Ascending aorta (tissue), 2 donors: ENCODE results near the gene EMC8. TPM values are rescaled to one million over a fixed set of nuclear protein-coding genes. Genes with fewer than 3 reads are reported as not detected.

Source experiments
- DNase-seq, 2 donors: peaks; one replicate each; pipeline ENCODE4 v3.0.0-alpha.2; 2019; ENCODE audit warnings: low spot score in 2 of 2
- H3K27ac ChIP-seq, 2 donors: fragments of 200-600 bp; sonication (generic); one replicate each; pipeline ENCODE4 v1.5.1; 2016 to 2017; ENCODE audit warnings: mild to moderate bottlenecking in 1 of 2
- H3K27me3 ChIP-seq: fragments of 200-600 bp; sonication (generic); one replicate; pipeline ENCODE4 v1.5.1; 2017
- H3K36me3 ChIP-seq, 2 donors: fragments of 200-600 bp; sonication (generic); one replicate each; pipeline ENCODE4 v1.5.1; 2016
- H3K4me1 ChIP-seq, 2 donors: fragments of 200-600 bp; sonication (generic); one replicate each; pipeline ENCODE4 v1.5.1; 2016 to 2017; ENCODE audit warnings: mild to moderate bottlenecking in 1 of 2
- H3K4me3 ChIP-seq, 2 donors: fragments of 200-600 bp; sonication (generic); one replicate each; pipeline ENCODE4 v1.5.1; 2016 to 2017; ENCODE audit warnings: mild to moderate bottlenecking in 1 of 2
- H3K9me3 ChIP-seq, 2 donors: fragments of 200-600 bp; sonication (generic); one replicate each; pipeline ENCODE4 v1.5.1; 2016
- intact Hi-C: fragments of 100-400 bp; cut with DNase I; formaldehyde crosslinking; loops from one replicate; pipeline ENCODE4 v1.15.1; 2023
- total RNA-seq: library from RNA; depleted of rRNA; stranded (reverse); fragments of >200 nt; gene quantifications from one replicate; pipeline ENCODE4 v1.1.0, GENCODE V29; 2016
- TF ChIP-seq, protein P1 (sequence below), 3 experiments: fragments of 200-600 bp in 2 of 3; fragments of 450-650 bp in 1 of 3; sonication (generic) in 2 of 3; IDR thresholded peaks; one replicate each; pipeline ENCODE4 v1.5.1; 2016 to 2019; ENCODE audit warnings: antibody characterized with exemption in 3 of 3, mild to moderate bottlenecking in 1 of 3, moderate library complexity in 1 of 3

Gene EMC8
- total RNA-seq, 1 donor from 2014 or later: 11.9 TPM

DNA sequence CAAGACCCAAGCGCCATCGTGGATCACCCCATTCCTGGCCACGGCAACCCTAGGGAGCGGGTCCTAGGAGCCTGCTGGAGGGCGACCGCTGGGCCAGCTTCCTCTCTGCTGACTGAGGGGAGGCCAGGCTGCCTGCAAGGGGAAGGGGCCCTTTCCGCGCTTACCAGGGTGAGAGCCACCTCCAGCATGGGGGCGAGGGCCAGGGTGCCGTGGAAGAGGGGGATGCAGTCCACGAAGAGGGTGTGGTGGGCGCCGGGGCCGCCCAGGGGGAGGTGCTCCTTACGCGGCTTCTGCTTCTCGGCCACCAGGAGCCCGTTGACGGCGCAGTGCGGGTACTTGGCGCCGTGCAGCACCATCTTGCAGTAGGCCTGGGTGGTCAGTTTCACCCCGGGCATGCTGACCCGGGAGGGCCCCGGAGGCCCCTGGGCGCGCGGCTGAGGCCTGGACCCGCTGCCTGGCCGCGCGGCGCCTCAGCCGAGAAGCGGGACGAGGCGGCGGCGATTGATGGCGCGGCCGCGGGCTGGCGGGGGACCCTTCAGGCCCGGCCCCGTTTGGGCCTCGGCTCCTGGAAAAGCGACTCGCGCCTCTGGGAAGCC lies 345 bp downstream of the EMC8 start:
- H3K27ac ChIP-seq: peak overlapping the region; percentile 73 to 79
- H3K4me1 ChIP-seq: peaks cover 12 to 20% of the 10 kb centered on the region in 2 donors
- no peaks in the 10 kb centered on the region for H3K9me3 ChIP-seq
- TF ChIP-seq, protein P1, sequence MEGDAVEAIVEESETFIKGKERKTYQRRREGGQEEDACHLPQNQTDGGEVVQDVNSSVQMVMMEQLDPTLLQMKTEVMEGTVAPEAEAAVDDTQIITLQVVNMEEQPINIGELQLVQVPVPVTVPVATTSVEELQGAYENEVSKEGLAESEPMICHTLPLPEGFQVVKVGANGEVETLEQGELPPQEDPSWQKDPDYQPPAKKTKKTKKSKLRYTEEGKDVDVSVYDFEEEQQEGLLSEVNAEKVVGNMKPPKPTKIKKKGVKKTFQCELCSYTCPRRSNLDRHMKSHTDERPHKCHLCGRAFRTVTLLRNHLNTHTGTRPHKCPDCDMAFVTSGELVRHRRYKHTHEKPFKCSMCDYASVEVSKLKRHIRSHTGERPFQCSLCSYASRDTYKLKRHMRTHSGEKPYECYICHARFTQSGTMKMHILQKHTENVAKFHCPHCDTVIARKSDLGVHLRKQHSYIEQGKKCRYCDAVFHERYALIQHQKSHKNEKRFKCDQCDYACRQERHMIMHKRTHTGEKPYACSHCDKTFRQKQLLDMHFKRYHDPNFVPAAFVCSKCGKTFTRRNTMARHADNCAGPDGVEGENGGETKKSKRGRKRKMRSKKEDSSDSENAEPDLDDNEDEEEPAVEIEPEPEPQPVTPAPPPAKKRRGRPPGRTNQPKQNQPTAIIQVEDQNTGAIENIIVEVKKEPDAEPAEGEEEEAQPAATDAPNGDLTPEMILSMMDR (IDR thresholded peaks at IDR 0.05): no peak
- DNase-seq: no peak
- no peaks in the 10 kb centered on the region for H3K27me3 ChIP-seq
- intact Hi-C loops: no loop called here
- H3K36me3 ChIP-seq: peaks cover 27 to 41% of the 10 kb centered on the region in 2 donors
- H3K4me3 ChIP-seq: peak overlapping the region; percentile 84 to 99

DNA sequence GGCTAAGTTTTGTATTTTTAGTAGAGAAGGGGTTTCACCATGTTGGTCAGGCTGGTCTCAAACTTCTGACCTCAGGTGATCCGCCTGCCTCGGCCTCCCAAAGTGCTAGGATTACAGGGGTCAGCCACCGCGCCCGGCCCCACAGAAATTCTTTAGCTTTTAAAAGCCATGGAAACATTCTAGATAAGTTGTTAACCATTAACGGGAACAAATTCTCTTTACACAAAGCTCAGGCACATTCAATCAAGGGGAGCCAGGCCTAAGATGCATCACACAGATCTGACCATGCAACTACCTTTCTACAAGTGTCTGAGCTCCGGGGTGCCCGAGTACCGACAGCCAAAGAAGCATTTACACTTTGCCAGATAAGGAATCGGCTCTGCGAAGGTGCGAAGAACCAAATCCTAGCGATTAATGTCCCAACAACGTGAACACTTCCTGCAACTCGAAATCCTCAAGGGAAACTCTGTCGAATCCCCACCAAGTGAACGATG lies 1.0 kb downstream of the EMC8 start:
- Histone ChIP-seq H3K36me3 (peaks cover 20 to 41% of the 10 kb centered on the region in 2 donors), H3K4me1 (peaks cover 12 to 20% of the 10 kb centered on the region in 2 donors), H3K4me3 (peak overlapping the region; percentile 84 to 99), H3K9me3 (no peaks in the 10 kb centered on the region), H3K27me3 (no peaks in the 10 kb centered on the region), H3K27ac (no peak overlapping the region)
- intact Hi-C loops: no loop called here
- TF ChIP-seq, protein P1 (IDR thresholded peaks at IDR 0.05): no peak
- no peak for DNase-seq

DNA sequence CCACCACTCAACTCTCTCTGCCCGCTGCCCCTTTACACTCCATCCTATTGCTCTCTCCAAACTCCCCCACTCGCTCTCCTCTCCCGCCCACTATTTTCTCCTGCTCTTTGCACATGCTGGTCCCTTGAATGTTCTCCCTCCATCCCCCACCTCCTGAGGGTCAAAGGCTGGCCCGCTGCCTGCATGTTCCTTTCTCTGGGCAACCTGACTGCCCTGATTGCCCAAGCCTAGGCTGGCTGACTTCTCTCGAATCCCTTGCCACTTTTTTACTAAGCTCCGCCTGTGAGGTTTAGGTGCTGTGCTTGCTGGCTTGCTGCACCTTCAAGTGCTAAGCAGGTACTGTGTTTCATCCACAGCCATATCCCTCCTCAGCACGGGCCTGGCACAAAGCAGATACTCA lies 2.7 kb downstream of the EMC8 start:
- H3K27me3 ChIP-seq: no peaks in the 10 kb centered on the region
- DNase-seq: no peak
- peaks cover 12 to 20% of the 10 kb centered on the region in 2 donors for H3K4me1 ChIP-seq
- H3K4me3 ChIP-seq: no peak overlapping the region
- no peaks in the 10 kb centered on the region for H3K9me3 ChIP-seq
- H3K27ac ChIP-seq: no peak overlapping the region
- intact Hi-C loops: no loop called here
- TF ChIP-seq, protein P1 (IDR thresholded peaks at IDR 0.05): no peak
- peaks cover 14 to 38% of the 10 kb centered on the region in 2 donors for H3K36me3 ChIP-seq

DNA sequence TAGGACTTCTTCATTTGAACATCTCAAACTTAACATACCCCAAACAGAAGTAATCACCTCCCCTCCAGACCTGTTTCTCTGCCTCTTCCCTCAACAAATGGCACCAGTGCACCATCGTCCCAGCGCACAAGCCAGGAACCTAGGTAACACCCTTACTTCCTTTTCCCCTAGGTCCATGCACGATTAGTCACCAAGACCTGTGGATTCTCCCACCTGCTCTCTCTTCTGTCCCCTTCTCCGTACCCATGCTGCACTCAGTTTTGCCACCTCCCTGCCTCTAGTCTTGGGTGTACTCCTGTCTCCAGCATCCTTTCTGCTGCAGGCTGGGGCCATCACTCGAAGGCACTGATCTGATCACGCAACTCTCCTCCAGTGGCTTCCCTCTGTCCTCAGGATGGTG lies 3.2 kb downstream of the EMC8 start:
- H3K9me3 ChIP-seq: no peaks in the 10 kb centered on the region
- no peak overlapping the region for H3K27ac ChIP-seq
- no peaks in the 10 kb centered on the region for H3K27me3 ChIP-seq
- DNase-seq: no peak
- H3K36me3 ChIP-seq: peaks cover 13 to 40% of the 10 kb centered on the region in 2 donors
- TF ChIP-seq, protein P1 (IDR thresholded peaks at IDR 0.05): no peak
- H3K4me1 ChIP-seq: peaks cover 12 to 20% of the 10 kb centered on the region in 2 donors
- H3K4me3 ChIP-seq: no peak overlapping the region
- intact Hi-C loops: no loop called here

DNA sequence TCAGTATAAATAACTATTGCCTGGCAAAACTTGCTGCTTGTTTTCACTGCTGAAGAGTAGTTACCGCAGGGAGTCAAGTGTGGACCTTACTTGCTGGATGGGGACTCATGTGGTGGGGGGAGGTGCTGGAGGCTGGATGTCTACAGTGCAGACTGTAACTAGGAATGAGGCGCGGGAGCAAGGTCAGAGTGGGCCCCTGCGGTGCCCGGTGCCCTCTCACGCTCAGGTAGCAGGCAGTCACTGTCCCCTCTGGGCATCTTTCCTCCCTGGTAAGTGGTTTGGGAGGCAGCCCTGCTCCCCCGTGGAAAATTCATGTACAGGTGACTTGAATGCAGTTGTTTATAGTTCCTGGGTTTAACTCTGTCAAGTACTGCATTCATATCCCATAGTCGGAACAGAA lies 4.6 kb downstream of the EMC8 start:
- intact Hi-C loops: no loop called here

More for the DNA sequence above, 4.6 kb downstream of the EMC8 start:
- Histone ChIP-seq H3K36me3 (peaks cover 13 to 40% of the 10 kb centered on the region in 2 donors), H3K27ac (no peak overlapping the region), H3K9me3 (no peaks in the 10 kb centered on the region), H3K4me1 (peaks cover 8 to 9% of the 10 kb centered on the region in 2 donors), H3K4me3 (no peak overlapping the region), H3K27me3 (no peaks in the 10 kb centered on the region)
- DNase-seq: no peak
- TF ChIP-seq, protein P1 (IDR thresholded peaks at IDR 0.05): no peak
